Astrocyte (in vitro differentiated cells and primary cell): ENCODE measurements around the gene TBCB. TPM values are rescaled to one million over a fixed set of nuclear protein-coding genes. Genes with fewer than 3 reads are reported as not detected.

Experiments used
- DNase-seq: peaks from one replicate; pipeline ENCODE4 v3.0.0-alpha.2; 2010; ENCODE audit warnings: low read depth
- FAIRE-seq: peaks from 2 replicates; lab custom pipeline; 2011; peaks lifted over from hg19 to GRCh38; lab: Jason Lieb, UNC
- H2AFZ ChIP-seq: 2 replicates; pipeline ENCODE4 v1.6.0; 2012; ENCODE audit warnings: low read depth, low read length, inconsistent platforms
- H3K27ac ChIP-seq: 2 replicates; pipeline ENCODE4 v1.5.1; 2011; ENCODE audit warnings: low read depth, low read length, inconsistent platforms
- H3K27me3 ChIP-seq: 2 replicates; pipeline ENCODE4 v1.6.0; 2011; ENCODE audit warnings: low read length, inconsistent platforms; ENCODE audit not compliant: insufficient read depth
- H3K36me3 ChIP-seq: 2 replicates; pipeline ENCODE4 v1.5.1; 2011; ENCODE audit warnings: low read length, inconsistent platforms; ENCODE audit not compliant: insufficient read depth
- H3K4me1 ChIP-seq: 2 replicates; pipeline ENCODE4 v1.5.1; 2011; ENCODE audit warnings: low read length, inconsistent platforms; ENCODE audit not compliant: insufficient read depth
- H3K4me2 ChIP-seq: 2 replicates; pipeline ENCODE4 v1.6.0; 2012; ENCODE audit warnings: low read length, inconsistent platforms
- H3K4me3 ChIP-seq: 2 replicates; pipeline ENCODE4 v1.5.1; 2011; ENCODE audit warnings: low read depth, mild to moderate bottlenecking, low read length, inconsistent platforms; ENCODE audit not compliant: insufficient read depth
- H3K79me2 ChIP-seq: 2 replicates; pipeline ENCODE4 v1.6.0; 2012; ENCODE audit warnings: mild to moderate bottlenecking, low read length, inconsistent platforms; ENCODE audit not compliant: insufficient read depth
- H3K9ac ChIP-seq: 2 replicates; pipeline ENCODE4 v1.6.0; 2012; ENCODE audit warnings: mild to moderate bottlenecking, low read length, inconsistent platforms
- H3K9me3 ChIP-seq: 2 replicates; pipeline ENCODE4 v1.5.1; 2012; ENCODE audit warnings: low read depth, mild to moderate bottlenecking, low read length, inconsistent platforms; ENCODE audit not compliant: insufficient read depth
- H4K20me1 ChIP-seq: 2 replicates; pipeline ENCODE4 v1.6.0; 2012; ENCODE audit warnings: low read length, inconsistent platforms; ENCODE audit not compliant: insufficient read depth
- H3K27ac Mint-ChIP-seq: one replicate; pipeline ENCODE4 v1.8.0; 2021; ENCODE audit warnings: mild to moderate bottlenecking, mixed read lengths; ENCODE audit not compliant: unreplicated experiment
- H3K27me3 Mint-ChIP-seq: one replicate; pipeline ENCODE4 v1.8.0; 2021; ENCODE audit warnings: low read depth, mixed read lengths; ENCODE audit not compliant: unreplicated experiment
- H3K36me3 Mint-ChIP-seq: one replicate; pipeline ENCODE4 v1.8.0; 2021; ENCODE audit warnings: low read depth, mixed read lengths; ENCODE audit not compliant: unreplicated experiment
- H3K4me1 Mint-ChIP-seq: one replicate; pipeline ENCODE4 v1.8.0; 2021; ENCODE audit warnings: low read depth, mixed read lengths; ENCODE audit not compliant: unreplicated experiment
- H3K4me3 Mint-ChIP-seq: one replicate; pipeline ENCODE4 v1.8.0; 2021; ENCODE audit warnings: mild to moderate bottlenecking, moderate library complexity, mixed read lengths; ENCODE audit not compliant: unreplicated experiment
- H3K9me3 Mint-ChIP-seq: one replicate; pipeline ENCODE4 v1.8.0; 2021; ENCODE audit warnings: mild to moderate bottlenecking, mixed read lengths; ENCODE audit not compliant: unreplicated experiment
- EZH2 ChIP-seq: IDR thresholded peaks from 2 replicates; pipeline ENCODE4 v1.6.1; 2012; ENCODE audit warnings: mild to moderate bottlenecking, low read length, inconsistent platforms; ENCODE audit not compliant: insufficient read depth
- total RNA-seq: library from RNA; stranded (reverse); gene quantifications from 2 replicates; pipeline ENCODE4 v1.2.1, GENCODE V29; 2021
- TF ChIP-seq, protein P1 (sequence below): IDR thresholded peaks from 2 replicates; pipeline ENCODE4 v1.5.1; 2011; ENCODE audit warnings: low read depth, mild to moderate bottlenecking, inconsistent platforms, low read length, moderate library complexity; ENCODE audit not compliant: insufficient read depth

TBCB gene
- total RNA-seq, 1 donor from 2014 or later = 244 TPM

DNA sequence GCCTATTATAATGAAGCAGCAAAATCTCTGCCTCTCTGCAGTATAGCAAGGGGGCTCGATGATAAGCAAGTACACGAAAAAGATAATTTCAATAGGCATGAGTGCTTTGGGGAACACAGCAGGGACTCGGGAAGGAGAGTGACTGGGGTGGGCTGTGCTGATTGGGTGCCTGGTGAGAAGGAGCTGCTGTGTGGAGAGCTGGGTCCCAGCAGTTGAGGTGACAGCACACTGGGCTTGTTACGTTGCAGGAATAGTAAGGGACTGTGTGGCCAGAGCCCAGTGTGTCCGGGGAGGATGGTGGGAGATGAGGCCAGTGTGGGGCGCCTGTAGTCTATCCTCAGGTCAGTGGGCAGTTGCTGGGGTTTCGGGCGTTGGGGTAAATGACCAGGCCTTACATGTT, 43.2 kb upstream of the TBCB start:
- H3K36me3 ChIP-seq = peaks cover 4% of the 10 kb centered on the region
- H3K4me3 ChIP-seq = no peak overlapping the region
- FAIRE-seq (no peak), DNase-seq (no peak)
- H3K9me3 ChIP-seq = no peaks in the 10 kb centered on the region
- peak overlapping the region; percentile 66 for H3K27ac Mint-ChIP-seq
- peaks cover 9% of the 10 kb centered on the region for H3K4me1 ChIP-seq
- no peak overlapping the region for H3K27ac ChIP-seq
- no peak overlapping the region for H3K4me2 ChIP-seq
- no peaks in the 10 kb centered on the region for H3K27me3 ChIP-seq
- H3K79me2 ChIP-seq = no peaks in the 10 kb centered on the region
- TF ChIP-seq, protein P1, sequence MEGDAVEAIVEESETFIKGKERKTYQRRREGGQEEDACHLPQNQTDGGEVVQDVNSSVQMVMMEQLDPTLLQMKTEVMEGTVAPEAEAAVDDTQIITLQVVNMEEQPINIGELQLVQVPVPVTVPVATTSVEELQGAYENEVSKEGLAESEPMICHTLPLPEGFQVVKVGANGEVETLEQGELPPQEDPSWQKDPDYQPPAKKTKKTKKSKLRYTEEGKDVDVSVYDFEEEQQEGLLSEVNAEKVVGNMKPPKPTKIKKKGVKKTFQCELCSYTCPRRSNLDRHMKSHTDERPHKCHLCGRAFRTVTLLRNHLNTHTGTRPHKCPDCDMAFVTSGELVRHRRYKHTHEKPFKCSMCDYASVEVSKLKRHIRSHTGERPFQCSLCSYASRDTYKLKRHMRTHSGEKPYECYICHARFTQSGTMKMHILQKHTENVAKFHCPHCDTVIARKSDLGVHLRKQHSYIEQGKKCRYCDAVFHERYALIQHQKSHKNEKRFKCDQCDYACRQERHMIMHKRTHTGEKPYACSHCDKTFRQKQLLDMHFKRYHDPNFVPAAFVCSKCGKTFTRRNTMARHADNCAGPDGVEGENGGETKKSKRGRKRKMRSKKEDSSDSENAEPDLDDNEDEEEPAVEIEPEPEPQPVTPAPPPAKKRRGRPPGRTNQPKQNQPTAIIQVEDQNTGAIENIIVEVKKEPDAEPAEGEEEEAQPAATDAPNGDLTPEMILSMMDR = no peak
- TF ChIP-seq EZH2 = no peak
- no peak overlapping the region for H3K9ac ChIP-seq
- peaks cover 15% of the 10 kb centered on the region for H3K36me3 Mint-ChIP-seq
- no peak overlapping the region for H3K4me3 Mint-ChIP-seq
- H4K20me1 ChIP-seq = peaks cover 41% of the 10 kb centered on the region
- no peaks in the 10 kb centered on the region for H3K4me1 Mint-ChIP-seq
- H3K9me3 Mint-ChIP-seq = no peaks in the 10 kb centered on the region
- H2AFZ ChIP-seq = no peak overlapping the region
- H3K27me3 Mint-ChIP-seq = peaks cover 5% of the 10 kb centered on the region

DNA sequence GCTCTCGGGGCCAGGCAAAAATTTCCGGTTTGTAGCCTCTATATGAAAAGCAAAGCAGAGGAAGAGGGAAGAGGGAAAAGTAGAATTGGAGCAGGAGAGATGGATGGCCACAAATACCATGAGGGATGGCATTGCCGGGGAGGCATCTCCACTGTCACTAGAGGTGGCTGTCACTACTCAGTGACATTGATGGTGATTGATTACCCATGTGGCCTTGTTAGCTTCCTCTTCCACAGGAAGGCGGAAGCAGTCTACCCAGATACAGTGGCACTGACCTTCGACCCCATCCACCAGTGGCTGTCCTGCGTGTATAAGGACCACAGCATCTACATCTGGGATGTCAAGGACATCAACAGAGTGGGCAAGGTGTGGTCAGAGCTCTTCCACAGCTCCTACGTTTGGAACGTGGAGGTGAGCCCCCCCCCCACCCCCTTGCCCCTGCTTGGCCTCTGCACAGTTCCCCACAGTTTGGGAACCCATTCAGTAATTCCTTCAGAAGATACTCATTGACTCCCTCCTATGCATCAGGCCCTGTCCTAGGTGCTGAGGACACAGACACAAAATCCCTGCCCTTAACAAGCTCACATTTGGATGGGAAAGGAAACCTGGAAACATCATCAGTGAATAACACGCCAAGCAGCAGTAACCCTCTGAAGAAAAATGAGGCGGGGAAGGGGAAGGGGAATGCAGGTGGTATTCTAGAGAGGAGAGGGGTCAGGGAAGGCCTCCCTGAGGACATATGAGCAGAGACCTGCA, 42.0 kb upstream of the TBCB start:
- Histone ChIP-seq H2AFZ (no peak overlapping the region), H3K9me3 (no peaks in the 10 kb centered on the region), H3K4me1 (peaks cover 9% of the 10 kb centered on the region), H3K27ac (no peak overlapping the region), H3K9ac (no peak overlapping the region), H3K4me2 (no peak overlapping the region), H4K20me1 (peaks cover 33% of the 10 kb centered on the region), H3K4me3 (no peak overlapping the region), H3K36me3 (peaks cover 2% of the 10 kb centered on the region), H3K79me2 (no peaks in the 10 kb centered on the region), H3K27me3 (no peaks in the 10 kb centered on the region)
- H3K4me1 Mint-ChIP-seq = no peaks in the 10 kb centered on the region
- no peak overlapping the region for H3K4me3 Mint-ChIP-seq
- H3K27me3 Mint-ChIP-seq = peaks cover 5% of the 10 kb centered on the region
- H3K36me3 Mint-ChIP-seq = peaks cover 10% of the 10 kb centered on the region
- no peak for FAIRE-seq
- H3K27ac Mint-ChIP-seq = no peak overlapping the region
- no peak for TF ChIP-seq EZH2
- TF ChIP-seq, protein P1 = no peak
- DNase-seq = no peak
- no peaks in the 10 kb centered on the region for H3K9me3 Mint-ChIP-seq

DNA sequence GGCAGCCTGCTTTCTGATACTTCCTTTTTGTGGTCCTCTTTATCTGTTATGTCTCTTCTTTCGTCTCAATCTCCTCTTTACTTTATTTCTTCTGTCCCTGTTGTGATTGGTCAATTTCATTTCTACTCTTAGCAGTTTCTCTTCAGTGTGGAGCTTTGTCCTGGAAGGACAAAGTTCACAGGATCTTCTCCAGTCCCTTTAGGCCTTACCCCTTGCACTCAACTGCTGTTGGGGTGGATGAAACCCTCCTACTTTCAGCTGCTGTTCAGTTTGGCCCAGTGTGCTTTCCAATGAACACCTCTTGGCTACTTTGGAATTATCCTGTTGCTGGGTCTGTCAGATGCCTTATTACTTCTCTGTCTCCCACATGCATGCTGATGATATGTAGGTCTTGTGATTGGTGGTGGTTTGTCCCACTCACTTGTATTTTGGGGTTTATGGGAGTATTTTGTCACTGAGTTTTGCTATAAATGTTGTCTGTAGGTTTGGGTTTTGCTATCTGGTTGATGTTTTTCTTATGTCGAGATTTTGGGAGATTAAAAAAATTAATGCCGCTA, 35.8 kb upstream of the TBCB start:
- Histone ChIP-seq H3K27me3 (no peaks in the 10 kb centered on the region), H3K4me1 (no peaks in the 10 kb centered on the region), H3K36me3 (peaks cover 4% of the 10 kb centered on the region), H4K20me1 (no peaks in the 10 kb centered on the region), H3K79me2 (no peaks in the 10 kb centered on the region), H3K9ac (no peak overlapping the region), H3K9me3 (no peaks in the 10 kb centered on the region), H3K4me3 (no peak overlapping the region), H3K27ac (no peak overlapping the region), H3K4me2 (no peak overlapping the region), H2AFZ (no peak overlapping the region)
- no peaks in the 10 kb centered on the region for H3K9me3 Mint-ChIP-seq
- peak overlapping the region; percentile 81 for H3K27ac Mint-ChIP-seq
- no peak for TF ChIP-seq EZH2
- TF ChIP-seq, protein P1 = no peak
- no peak for DNase-seq
- no peak for FAIRE-seq
- no peaks in the 10 kb centered on the region for H3K4me1 Mint-ChIP-seq
- peaks cover 5% of the 10 kb centered on the region for H3K27me3 Mint-ChIP-seq
- H3K36me3 Mint-ChIP-seq = peaks cover 7% of the 10 kb centered on the region
- H3K4me3 Mint-ChIP-seq = no peak overlapping the region
